ENCODE results near the gene CAPN7.
"Not testable (repeated sequence)": the region's sequence is repeated elsewhere in the genome, so short reads cannot be mapped to it uniquely, and the experiment has no call there.

Gene CAPN7

GRCh38 chr3:15205934-15206661, at the start of gene CAPN7:
Gene CAPN7 (plus strand): TSS chr3:15206246. CDS start chr3:15206496, 250 bp downstream.
- TF ChIP-seq CTCF (IDR thresholded peaks at IDR 0.05; ENCODE audit: low read depth, low read length, missing control alignments): peak; percentile 47
- DNase-seq (ENCODE audit: low read depth): peak; percentile 75
- peak within 1 kb of the TSS; percentile 73 for H3K4me3 ChIP-seq (ENCODE audit: low read depth, low read length)

GRCh38 chr3:15157441-15157840, 48.6 kb upstream of the CAPN7 start:
- DNase-seq (ENCODE audit: low read depth): no peak
- no peak overlapping the region for H3K4me3 ChIP-seq (ENCODE audit: low read depth, low read length)
- no peak for TF ChIP-seq CTCF (IDR thresholded peaks at IDR 0.05; ENCODE audit: low read depth, low read length, missing control alignments)

- no peak for TF ChIP-seq CTCF (IDR thresholded peaks at IDR 0.05; ENCODE audit: low read depth, low read length, missing control alignments)
Measured at GRCh38 chr3:15159501-15160136, 46.4 kb upstream of the CAPN7 start.

GRCh38 chr3:15160662-15161061, 45.4 kb upstream of the CAPN7 start:
- no peak for DNase-seq (ENCODE audit: low read depth)
- TF ChIP-seq CTCF (IDR thresholded peaks at IDR 0.05; ENCODE audit: low read depth, low read length, missing control alignments): no peak
- no peak overlapping the region for H3K4me3 ChIP-seq (ENCODE audit: low read depth, low read length)

More at GRCh38 chr3:15159501-15160136, 46.4 kb upstream of the CAPN7 start:
- H3K4me3 ChIP-seq (ENCODE audit: low read depth, low read length): no peak overlapping the region
- DNase-seq (ENCODE audit: low read depth): no peak

- H3K4me3 ChIP-seq (ENCODE audit: low read depth, low read length): no peak overlapping the region
- no peak for TF ChIP-seq CTCF (IDR thresholded peaks at IDR 0.05; ENCODE audit: low read depth, low read length, missing control alignments)
- DNase-seq (ENCODE audit: low read depth): no peak
Measured at GRCh38 chr3:15161133-15161532, 44.9 kb upstream of the CAPN7 start.

- not testable (repeated sequence) for H3K4me3 ChIP-seq (ENCODE audit: low read depth, low read length); DNase-seq (ENCODE audit: low read depth)
Measured at GRCh38 chr3:15163656-15164055, 42.4 kb upstream of the CAPN7 start.

GRCh38 chr3:15164340-15164739, 41.7 kb upstream of the CAPN7 start:
- H3K4me3 ChIP-seq (ENCODE audit: low read depth, low read length): no peak overlapping the region
- TF ChIP-seq CTCF (IDR thresholded peaks at IDR 0.05; ENCODE audit: low read depth, low read length, missing control alignments): no peak
- DNase-seq (ENCODE audit: low read depth): no peak

Measured in GM12864 (cell line).